SH-SY5Y (cell line): ENCODE results near the gene NMNAT2.

Experiments used
- GATA2 ChIP-seq: IDR thresholded peaks from 2 replicates; pipeline ENCODE4 v1.6.1; 2011; ENCODE audit warnings: mild to moderate bottlenecking, low read depth, low read length
- GATA3 ChIP-seq: IDR thresholded peaks from 2 replicates; pipeline ENCODE4 v1.6.1; 2011; ENCODE audit warnings: low read depth, mild to moderate bottlenecking, low read length, moderate library complexity

GRCh38 chr1:183293876-183294275 lies 124.3 kb downstream of the NMNAT2 start:
- TF ChIP-seq GATA2 (no peak), GATA3 (no peak)
